Forelimb muscle (tissue), 1 donor: ENCODE data around the gene BRI3. TPM values are rescaled to one million over a fixed set of nuclear protein-coding genes. Genes with fewer than 3 reads are reported as not detected.

Source experiments
- DNase-seq: peaks from one replicate; pipeline ENCODE4 v3.0.0-alpha.2; 2013; ENCODE audit warnings: low read depth
- polyA plus RNA-seq: library from polyadenylated mRNA; unstranded; fragments of 120-200 nt; gene quantifications from one replicate; pipeline ENCODE4 v1.2.1, GENCODE V29; 2013; ENCODE audit not compliant: insufficient read length

BRI3 gene
- polyA plus RNA-seq, 1 donor, result 89.3 TPM

GRCh38 chr7:98286701-98287485 is 5.4 kb downstream of the BRI3 start:
- no peak for DNase-seq

- DNase-seq, result no peak
Measured at GRCh38 chr7:98287486-98287959, 6.0 kb downstream of the BRI3 start.

- DNase-seq, result no peak
Measured at GRCh38 chr7:98288064-98288823, 6.8 kb downstream of the BRI3 start.

- DNase-seq, result no peak
Measured at GRCh38 chr7:98289333-98289875, 7.9 kb downstream of the BRI3 start.

- DNase-seq, result no peak
Measured at GRCh38 chr7:98291717-98292116, 10.2 kb downstream of the BRI3 start.

- DNase-seq, result no peak
Measured at GRCh38 chr7:98293265-98293664, 11.8 kb downstream of the BRI3 start.

- no peak for DNase-seq
Measured at GRCh38 chr7:98293746-98294145, 12.3 kb downstream of the BRI3 start.

GRCh38 chr7:98294326-98294725 is 12.8 kb downstream of the BRI3 start:
- DNase-seq, result no peak

- no peak for DNase-seq
Measured at GRCh38 chr7:98294798-98295382, 13.4 kb downstream of the BRI3 start.

GRCh38 chr7:98295467-98296192 is 14.1 kb downstream of the BRI3 start:
- no peak for DNase-seq

GRCh38 chr7:98296833-98297232 is 15.3 kb downstream of the BRI3 start:
- DNase-seq, result no peak

GRCh38 chr7:98297626-98298286 is 16.3 kb downstream of the BRI3 start:
- DNase-seq, result no peak

- DNase-seq, result no peak
Measured at GRCh38 chr7:98300595-98301372, 19.3 kb downstream of the BRI3 start.

- no peak for DNase-seq
Measured at GRCh38 chr7:98301693-98302470, 20.4 kb downstream of the BRI3 start.

GRCh38 chr7:98303176-98303865 is 21.8 kb downstream of the BRI3 start:
- DNase-seq, result no peak

- no peak for DNase-seq
Measured at GRCh38 chr7:98303906-98304305, 22.4 kb downstream of the BRI3 start.

GRCh38 chr7:98305951-98306535 is 24.6 kb downstream of the BRI3 start:
- no peak for DNase-seq

GRCh38 chr7:98307971-98308466 is 26.5 kb downstream of the BRI3 start:
- no peak for DNase-seq
